HEK293 (cell line): ENCODE data around the gene ATG2A.

Experiments used
- CTCF ChIA-PET: fragments of 350-600 bp; formaldehyde crosslinking; extraction: SDS; loops from one replicate; lab custom pipeline; 2021; ENCODE audit warnings: antibody characterized with exemption; lab: Yijun Ruan, JAX
- POLR2A ChIA-PET: fragments of 300-600 bp; formaldehyde crosslinking; extraction: SDS; loops from one replicate; lab custom pipeline; 2020; ENCODE audit warnings: antibody characterized with exemption, inconsistent platforms; lab: Yijun Ruan, JAX
- H3K27ac ChIP-seq: fragments of 200-500 bp; sonication (Bioruptor generic); 2 replicates; pipeline ENCODE4 v1.5.1; 2014; ENCODE audit warnings: low read depth, low read length, control low read depth, inconsistent platforms; ENCODE audit errors: extremely low read depth
- H3K36me3 ChIP-seq, 2 experiments: fragments of 200-500 bp in 1 of 2; sonication (Bioruptor generic) in 1 of 2; 1 replicate in 1 of 2; 2 replicates in 1 of 2; pipeline ENCODE4 v1.5.1; 2014 to 2017; ENCODE audit warnings: inconsistent platforms in 2 of 2, low read length in 2 of 2; ENCODE audit not compliant: control insufficient read depth in 2 of 2, insufficient read depth in 1 of 2
- H3K4me1 ChIP-seq: fragments of 200-500 bp; sonication (Bioruptor generic); 2 replicates; pipeline ENCODE4 v1.5.1; 2014; ENCODE audit warnings: mild to moderate bottlenecking, low read length, inconsistent platforms; ENCODE audit not compliant: control insufficient read depth, insufficient read depth
- H3K4me3 ChIP-seq: 2 replicates; pipeline ENCODE4 v1.5.1; 2011; ENCODE audit warnings: low read depth, mild to moderate bottlenecking, control low read depth, low read length, moderate library complexity
- H3K9me3 ChIP-seq: fragments of 200-500 bp; sonication (Bioruptor generic); 2 replicates; pipeline ENCODE4 v1.5.1; 2014; ENCODE audit warnings: low read depth, low read length, inconsistent platforms; ENCODE audit not compliant: control insufficient read depth, insufficient read depth
- GLIS1 ChIP-seq: fragments of 450-650 bp; formaldehyde crosslinking; IDR thresholded peaks from 2 replicates; pipeline ENCODE4 v1.5.1; 2016; ENCODE audit warnings: missing biosample characterization, missing genetic modification characterization
- HOXC10 ChIP-seq: sonication (generic); formaldehyde crosslinking; IDR thresholded peaks from 2 replicates; pipeline ENCODE4 v1.8.1; 2023; ENCODE audit warnings: mild to moderate bottlenecking, missing genetic modification reagents
- KLF1 ChIP-seq: fragments of 450-650 bp; formaldehyde crosslinking; IDR thresholded peaks from 2 replicates; pipeline ENCODE4 v1.5.1; 2016; ENCODE audit warnings: missing biosample characterization, missing genetic modification characterization
- PRDM1 ChIP-seq: fragments of 450-650 bp; formaldehyde crosslinking; IDR thresholded peaks from 2 replicates; pipeline ENCODE4; 2016; ENCODE audit warnings: missing biosample characterization, missing genetic modification characterization
- WT1 ChIP-seq: fragments of 450-650 bp; formaldehyde crosslinking; IDR thresholded peaks from 2 replicates; pipeline ENCODE4 v1.5.1; 2016; ENCODE audit warnings: missing biosample characterization, missing genetic modification characterization
- ZFP41 ChIP-seq: fragments of 450-650 bp; formaldehyde crosslinking; IDR thresholded peaks from 2 replicates; pipeline ENCODE4 v1.5.1; 2016; ENCODE audit warnings: missing biosample characterization, missing genetic modification characterization, borderline replicate concordance
- ZNF114 ChIP-seq: fragments of 450-650 bp; formaldehyde crosslinking; IDR thresholded peaks from 2 replicates; pipeline ENCODE4 v1.5.0; 2017; ENCODE audit warnings: missing biosample characterization, missing genetic modification characterization
- ZNF138 ChIP-seq: fragments of 450-650 bp; formaldehyde crosslinking; IDR thresholded peaks from 2 replicates; pipeline ENCODE4 v1.5.1; 2016; ENCODE audit warnings: missing biosample characterization, missing genetic modification characterization, borderline replicate concordance
- ZNF140 ChIP-seq: fragments of 450-650 bp; formaldehyde crosslinking; IDR thresholded peaks from 2 replicates; pipeline ENCODE4 v1.5.1; 2016; ENCODE audit warnings: missing biosample characterization, missing genetic modification characterization
- ZNF16 ChIP-seq: fragments of 450-650 bp; formaldehyde crosslinking; IDR thresholded peaks from 2 replicates; pipeline ENCODE4 v1.5.1; 2016; ENCODE audit warnings: low read depth, missing biosample characterization, missing genetic modification characterization
- ZNF174 ChIP-seq: fragments of 450-650 bp; formaldehyde crosslinking; IDR thresholded peaks from 2 replicates; pipeline ENCODE4 v1.5.0; 2017; ENCODE audit warnings: missing biosample characterization, mild to moderate bottlenecking, missing genetic modification characterization
- ZNF221 ChIP-seq: fragments of 450-650 bp; formaldehyde crosslinking; IDR thresholded peaks from 2 replicates; pipeline ENCODE4 v1.5.1; 2017; ENCODE audit warnings: missing biosample characterization, missing genetic modification characterization, borderline replicate concordance
- ZNF23 ChIP-seq: fragments of 450-650 bp; formaldehyde crosslinking; IDR thresholded peaks from 2 replicates; pipeline ENCODE4 v1.5.1; 2016; ENCODE audit warnings: missing biosample characterization, missing genetic modification characterization, borderline replicate concordance
- ZNF302 ChIP-seq: fragments of 450-650 bp; formaldehyde crosslinking; IDR thresholded peaks from 2 replicates; pipeline ENCODE4 v1.5.1; 2016; ENCODE audit warnings: missing biosample characterization, missing genetic modification characterization, low read depth
- ZNF350 ChIP-seq: fragments of 450-650 bp; formaldehyde crosslinking; IDR thresholded peaks from 2 replicates; pipeline ENCODE4 v1.5.0; 2017; ENCODE audit warnings: missing biosample characterization, mild to moderate bottlenecking, missing genetic modification characterization
- ZNF426 ChIP-seq: fragments of 450-650 bp; formaldehyde crosslinking; IDR thresholded peaks from 2 replicates; pipeline ENCODE4 v1.5.1; 2017; ENCODE audit warnings: missing biosample characterization, missing genetic modification characterization, mild to moderate bottlenecking, inconsistent platforms, moderate library complexity
- ZNF558 ChIP-seq: fragments of 450-650 bp; formaldehyde crosslinking; IDR thresholded peaks from 2 replicates; pipeline ENCODE4 v1.5.1; 2016; ENCODE audit warnings: missing biosample characterization, missing genetic modification characterization
- ZNF658 ChIP-seq: fragments of 450-650 bp; formaldehyde crosslinking; IDR thresholded peaks from 2 replicates; pipeline ENCODE4; 2016; ENCODE audit warnings: missing biosample characterization, missing genetic modification characterization
- ZNF701 ChIP-seq: fragments of 450-650 bp; formaldehyde crosslinking; IDR thresholded peaks from 2 replicates; pipeline ENCODE4 v1.5.1; 2016; ENCODE audit warnings: missing biosample characterization, missing genetic modification characterization
- ZNF707 ChIP-seq: fragments of 450-650 bp; formaldehyde crosslinking; IDR thresholded peaks from 2 replicates; pipeline ENCODE4 v1.5.1; 2016; ENCODE audit warnings: missing biosample characterization, missing genetic modification characterization
- ZNF76 ChIP-seq: fragments of 450-650 bp; formaldehyde crosslinking; IDR thresholded peaks from 2 replicates; pipeline ENCODE4; 2016; ENCODE audit warnings: low read depth, missing biosample characterization, missing genetic modification characterization, borderline replicate concordance
- ZNF768 ChIP-seq: fragments of 450-650 bp; formaldehyde crosslinking; IDR thresholded peaks from 2 replicates; pipeline ENCODE4 v1.5.1; 2018; ENCODE audit warnings: missing biosample characterization, mild to moderate bottlenecking, missing genetic modification characterization
- ZNF776 ChIP-seq: fragments of 450-650 bp; formaldehyde crosslinking; IDR thresholded peaks from 2 replicates; pipeline ENCODE4 v1.5.0; 2017; ENCODE audit warnings: missing biosample characterization, missing genetic modification characterization, borderline replicate concordance
- TF ChIP-seq, protein P1 (sequence below): fragments of 450-650 bp; formaldehyde crosslinking; IDR thresholded peaks from 2 replicates; pipeline ENCODE4 v1.5.1; 2016; ENCODE audit warnings: missing biosample characterization, missing genetic modification characterization
- TF ChIP-seq, protein P2 (sequence below): fragments of 450-650 bp; formaldehyde crosslinking; IDR thresholded peaks from 2 replicates; pipeline ENCODE4 v1.5.1; 2016; ENCODE audit warnings: missing biosample characterization, missing genetic modification characterization
- TF ChIP-seq, protein P3 (sequence below): IDR thresholded peaks from 2 replicates; pipeline ENCODE4 v1.6.1; 2011; ENCODE audit warnings: mild to moderate bottlenecking, low read depth, low read length, borderline replicate concordance
- TF ChIP-seq, protein P4 (sequence below): sonication (generic); formaldehyde crosslinking; IDR thresholded peaks from 2 replicates; pipeline ENCODE4 v1.8.1; 2022; ENCODE audit warnings: mild to moderate bottlenecking, moderate library complexity, missing genetic modification reagents
- TF ChIP-seq, protein P5 (sequence below): fragments of 450-650 bp; formaldehyde crosslinking; IDR thresholded peaks from 2 replicates; pipeline ENCODE4 v1.5.1; 2016; ENCODE audit warnings: missing biosample characterization, missing genetic modification characterization

The ATG2A gene

DNA sequence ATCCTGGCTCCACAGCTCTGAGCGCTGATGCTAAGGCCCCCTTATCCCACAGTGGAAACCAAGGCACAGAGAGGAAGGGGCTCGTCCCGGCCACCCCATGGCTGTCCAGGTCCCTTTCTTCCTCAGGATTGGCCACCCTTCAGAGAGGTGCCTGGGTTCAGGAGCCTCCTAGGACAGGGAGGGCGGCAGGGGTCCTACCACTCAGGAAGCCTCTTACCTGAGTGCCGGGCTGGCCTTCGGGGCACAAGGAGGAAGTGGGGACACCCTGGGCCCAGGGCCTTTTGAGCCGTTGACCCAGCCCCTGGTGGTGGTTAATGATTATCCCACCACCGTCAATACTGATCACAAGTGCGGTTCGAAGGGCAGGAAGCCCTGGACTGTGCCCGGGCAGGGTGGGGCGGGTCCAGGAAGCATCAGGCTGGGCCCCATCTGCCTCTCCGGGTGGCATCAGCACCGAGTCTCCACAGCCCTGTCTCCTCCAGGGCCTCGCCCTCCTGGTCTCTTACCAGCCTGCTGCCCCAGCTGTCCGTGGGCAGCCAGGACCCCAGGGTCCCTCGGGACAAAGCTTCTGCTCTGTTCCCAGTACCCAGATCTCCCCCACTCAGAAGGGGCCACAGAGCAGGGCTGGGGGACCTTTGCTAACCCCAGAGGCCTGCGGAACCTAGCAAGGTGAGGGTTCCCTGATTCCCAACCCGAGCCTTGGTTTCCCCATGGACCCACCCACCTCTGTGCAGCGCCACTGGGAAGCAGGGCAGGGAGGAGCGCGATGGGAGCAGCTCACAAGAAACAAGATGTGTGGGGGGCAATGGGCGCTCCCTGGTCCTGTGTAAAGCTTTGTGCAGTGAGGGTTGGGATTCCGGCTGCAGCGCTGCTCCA is 23.6 kb downstream of the ATG2A start:
- POLR2A ChIA-PET: interaction anchor here (1.4 kb wide), 1 partner anchor 47 kb away, joined by 3 read pairs; no protein-coding TSS in a partner anchor
- CTCF ChIA-PET: interaction anchor here (0.6 to 9.4 kb wide), 22 partner anchors 8 to 130 kb away, joined by 3 to 111 read pairs (median 4); partner anchors contain the start of genes ARL2, ATG2A, BATF2 and MAP4K2
- H3K27ac ChIP-seq: no peak overlapping the region
- H3K36me3 ChIP-seq: peaks cover 0 to 34% of the 10 kb centered on the region in 2 experiments; a peak in 1 of 3 replicates
- H3K4me1 ChIP-seq: no peaks in the 10 kb centered on the region
- H3K9me3 ChIP-seq: no peaks in the 10 kb centered on the region
- TF ChIP-seq ZNF768 (tag by site-specific recombination) (no peak), PRDM1 (no peak), ZNF701 (tag by site-specific recombination) (no peak), ZNF76 (tag by site-specific recombination) (no peak), ZNF114 (tag by site-specific recombination) (no peak), ZNF138 (tag by site-specific recombination) (no peak), KLF1 (no peak), GLIS1 (tag by site-specific recombination) (no peak), ZNF302 (no peak), ZNF16 (tag by site-specific recombination) (no peak), ZNF23 (no peak), ZNF221 (tag by site-specific recombination) (no peak), ZNF658 (tag by site-specific recombination) (no peak), ZNF140 (tag by site-specific recombination) (no peak)
- TF ChIP-seq, protein P1, sequence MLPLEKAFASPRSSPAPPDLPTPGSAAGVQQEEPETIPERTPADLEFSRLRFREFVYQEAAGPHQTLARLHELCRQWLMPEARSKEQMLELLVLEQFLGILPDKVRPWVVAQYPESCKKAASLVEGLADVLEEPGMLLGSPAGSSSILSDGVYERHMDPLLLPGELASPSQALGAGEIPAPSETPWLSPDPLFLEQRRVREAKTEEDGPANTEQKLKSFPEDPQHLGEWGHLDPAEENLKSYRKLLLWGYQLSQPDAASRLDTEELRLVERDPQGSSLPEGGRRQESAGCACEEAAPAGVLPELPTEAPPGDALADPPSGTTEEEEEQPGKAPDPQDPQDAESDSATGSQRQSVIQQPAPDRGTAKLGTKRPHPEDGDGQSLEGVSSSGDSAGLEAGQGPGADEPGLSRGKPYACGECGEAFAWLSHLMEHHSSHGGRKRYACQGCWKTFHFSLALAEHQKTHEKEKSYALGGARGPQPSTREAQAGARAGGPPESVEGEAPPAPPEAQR (tag by site-specific recombination): no peak
- TF ChIP-seq, protein P2, sequence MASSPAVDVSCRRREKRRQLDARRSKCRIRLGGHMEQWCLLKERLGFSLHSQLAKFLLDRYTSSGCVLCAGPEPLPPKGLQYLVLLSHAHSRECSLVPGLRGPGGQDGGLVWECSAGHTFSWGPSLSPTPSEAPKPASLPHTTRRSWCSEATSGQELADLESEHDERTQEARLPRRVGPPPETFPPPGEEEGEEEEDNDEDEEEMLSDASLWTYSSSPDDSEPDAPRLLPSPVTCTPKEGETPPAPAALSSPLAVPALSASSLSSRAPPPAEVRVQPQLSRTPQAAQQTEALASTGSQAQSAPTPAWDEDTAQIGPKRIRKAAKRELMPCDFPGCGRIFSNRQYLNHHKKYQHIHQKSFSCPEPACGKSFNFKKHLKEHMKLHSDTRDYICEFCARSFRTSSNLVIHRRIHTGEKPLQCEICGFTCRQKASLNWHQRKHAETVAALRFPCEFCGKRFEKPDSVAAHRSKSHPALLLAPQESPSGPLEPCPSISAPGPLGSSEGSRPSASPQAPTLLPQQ: no peak
- TF ChIP-seq, protein P3, sequence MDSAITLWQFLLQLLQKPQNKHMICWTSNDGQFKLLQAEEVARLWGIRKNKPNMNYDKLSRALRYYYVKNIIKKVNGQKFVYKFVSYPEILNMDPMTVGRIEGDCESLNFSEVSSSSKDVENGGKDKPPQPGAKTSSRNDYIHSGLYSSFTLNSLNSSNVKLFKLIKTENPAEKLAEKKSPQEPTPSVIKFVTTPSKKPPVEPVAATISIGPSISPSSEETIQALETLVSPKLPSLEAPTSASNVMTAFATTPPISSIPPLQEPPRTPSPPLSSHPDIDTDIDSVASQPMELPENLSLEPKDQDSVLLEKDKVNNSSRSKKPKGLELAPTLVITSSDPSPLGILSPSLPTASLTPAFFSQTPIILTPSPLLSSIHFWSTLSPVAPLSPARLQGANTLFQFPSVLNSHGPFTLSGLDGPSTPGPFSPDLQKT: no peak
- TF ChIP-seq, protein P4, sequence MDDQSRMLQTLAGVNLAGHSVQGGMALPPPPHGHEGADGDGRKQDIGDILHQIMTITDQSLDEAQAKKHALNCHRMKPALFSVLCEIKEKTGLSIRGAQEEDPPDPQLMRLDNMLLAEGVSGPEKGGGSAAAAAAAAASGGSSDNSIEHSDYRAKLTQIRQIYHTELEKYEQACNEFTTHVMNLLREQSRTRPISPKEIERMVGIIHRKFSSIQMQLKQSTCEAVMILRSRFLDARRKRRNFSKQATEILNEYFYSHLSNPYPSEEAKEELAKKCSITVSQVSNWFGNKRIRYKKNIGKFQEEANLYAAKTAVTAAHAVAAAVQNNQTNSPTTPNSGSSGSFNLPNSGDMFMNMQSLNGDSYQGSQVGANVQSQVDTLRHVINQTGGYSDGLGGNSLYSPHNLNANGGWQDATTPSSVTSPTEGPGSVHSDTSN (CRISPR knock-in tag): no peak
- TF ChIP-seq, all 188 proteins: peak for 0
- H3K4me3 ChIP-seq: no peak overlapping the region

DNA sequence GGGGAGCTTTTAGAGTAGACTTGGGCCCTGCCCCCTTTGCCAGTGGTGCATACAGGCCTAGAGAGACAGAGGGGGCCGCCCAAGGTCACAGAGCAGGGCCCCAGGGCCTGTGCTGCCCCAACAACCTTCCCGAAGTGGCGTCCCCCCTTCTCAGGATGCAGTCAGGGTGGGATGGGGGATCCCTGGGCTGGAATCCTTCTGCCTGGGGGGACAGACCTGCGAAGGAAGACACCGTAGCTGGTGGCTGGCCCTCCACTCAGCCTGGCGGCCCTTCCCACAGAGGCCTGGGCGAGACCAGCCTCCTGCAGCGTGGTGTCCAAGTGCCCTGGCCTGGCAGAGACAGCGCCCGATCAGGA is 24.2 kb downstream of the ATG2A start:
- H3K4me1 ChIP-seq: no peaks in the 10 kb centered on the region
- no peak overlapping the region for H3K27ac ChIP-seq
- no peak for TF ChIP-seq ZNF558
- TF ChIP-seq ZNF776: no peak
- no peak for TF ChIP-seq ZNF174
- TF ChIP-seq ZNF707: no peak
- TF ChIP-seq ZNF426 (tag by site-specific recombination): no peak
- no peak for TF ChIP-seq HOXC10 (CRISPR knock-in tag)
- TF ChIP-seq, protein P5, sequence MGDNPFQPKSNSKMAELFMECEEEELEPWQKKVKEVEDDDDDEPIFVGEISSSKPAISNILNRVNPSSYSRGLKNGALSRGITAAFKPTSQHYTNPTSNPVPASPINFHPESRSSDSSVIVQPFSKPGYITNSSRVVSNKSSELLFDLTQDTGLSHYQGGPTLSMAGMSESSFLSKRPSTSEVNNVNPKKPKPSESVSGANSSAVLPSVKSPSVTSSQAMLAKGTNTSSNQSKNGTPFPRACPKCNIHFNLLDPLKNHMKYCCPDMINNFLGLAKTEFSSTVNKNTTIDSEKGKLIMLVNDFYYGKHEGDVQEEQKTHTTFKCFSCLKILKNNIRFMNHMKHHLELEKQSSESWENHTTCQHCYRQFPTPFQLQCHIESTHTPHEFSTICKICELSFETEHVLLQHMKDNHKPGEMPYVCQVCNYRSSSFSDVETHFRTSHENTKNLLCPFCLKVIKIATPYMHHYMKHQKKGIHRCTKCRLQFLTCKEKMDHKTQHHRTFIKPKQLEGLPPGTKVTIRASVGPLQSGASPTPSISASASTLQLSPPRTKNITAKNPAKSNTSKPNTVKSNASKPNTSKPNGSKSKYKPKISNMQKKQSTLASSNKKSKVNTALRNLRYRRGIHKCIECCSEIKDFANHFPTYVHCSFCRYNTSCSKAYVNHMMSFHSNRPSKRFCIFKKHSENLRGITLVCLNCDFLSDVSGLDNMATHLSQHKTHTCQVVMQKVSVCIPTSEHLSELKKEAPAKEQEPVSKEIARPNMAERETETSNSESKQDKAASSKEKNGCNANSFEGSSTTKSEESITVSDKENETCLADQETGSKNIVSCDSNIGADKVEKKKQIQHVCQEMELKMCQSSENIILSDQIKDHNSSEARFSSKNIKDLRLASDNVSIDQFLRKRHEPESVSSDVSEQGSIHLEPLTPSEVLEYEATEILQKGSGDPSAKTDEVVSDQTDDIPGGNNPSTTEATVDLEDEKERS (tag by site-specific recombination): no peak
- TF ChIP-seq ZNF350: no peak
- TF ChIP-seq ZNF140 (tag by site-specific recombination): no peak
- TF ChIP-seq WT1 (tag by site-specific recombination): no peak
- TF ChIP-seq ZFP41 (tag by site-specific recombination): no peak

More for the DNA sequence above, 24.2 kb downstream of the ATG2A start:
- POLR2A ChIA-PET: interaction anchor here (1.4 kb wide), 1 partner anchor 46 kb away, joined by 3 read pairs; no protein-coding TSS in a partner anchor
- Histone ChIP-seq H3K36me3 (peaks cover 0 to 28% of the 10 kb centered on the region in 2 experiments; a peak in 1 of 3 replicates), H3K4me3 (no peak overlapping the region), H3K9me3 (no peaks in the 10 kb centered on the region)
- CTCF ChIA-PET: interaction anchor here (0.7 to 9.4 kb wide), 5 partner anchors 9 to 128 kb away, joined by 3 to 111 read pairs (median 3); no protein-coding TSS in a partner anchor
